HCT116 (cell line): ENCODE results near the gene KRTAP4-8.

ENCODE experiments used
- EGR1 ChIP-seq: IDR thresholded peaks from 2 replicates; pipeline ENCODE4 v1.6.1; 2012; ENCODE audit warnings: low read depth
- EZH2phosphoT487 ChIP-seq: fragments of 200-600 bp; IDR thresholded peaks from 2 replicates; pipeline ENCODE4 v1.6.1; 2018; ENCODE audit warnings: antibody characterized with exemption, borderline replicate concordance
- RAD21 ChIP-seq: IDR thresholded peaks from 2 replicates; pipeline ENCODE4 v1.6.1; 2012; ENCODE audit warnings: low read depth, mild to moderate bottlenecking
- SIN3A ChIP-seq: IDR thresholded peaks from 2 replicates; pipeline ENCODE4 v1.6.1; 2012; ENCODE audit warnings: low read depth
- TCF7L2 ChIP-seq: IDR thresholded peaks from 2 replicates; pipeline ENCODE4 v1.7.0; 2011; ENCODE audit warnings: borderline replicate concordance, inconsistent platforms; ENCODE audit not compliant: insufficient read depth, insufficient read length; ENCODE audit errors: extremely low read depth
- ZFX ChIP-seq: fragments of 450-650 bp; IDR thresholded peaks from 2 replicates; pipeline ENCODE4 v1.6.1; 2017

- TF ChIP-seq TCF7L2 (no peak), EZH2phosphoT487 (no peak), SIN3A (no peak), EGR1 (no peak), ZFX (no peak), RAD21 (no peak)
Observed at GRCh38 chr17:41140360-41141131, 42.6 kb upstream of the KRTAP4-8 start, which contains the start of gene KRTAP4-6.
